Left hindlimb (tissue), 1 donor: Measurements from ENCODE around the gene TCF7L2.

Experiments
- DNase-seq: peaks from one replicate; pipeline ENCODE4 v3.0.0-alpha.2; 2018

Gene TCF7L2

GRCh38 chr10:112966194-112966855, 16.3 kb downstream of the TCF7L2 start:
- no peak for DNase-seq

DNA sequence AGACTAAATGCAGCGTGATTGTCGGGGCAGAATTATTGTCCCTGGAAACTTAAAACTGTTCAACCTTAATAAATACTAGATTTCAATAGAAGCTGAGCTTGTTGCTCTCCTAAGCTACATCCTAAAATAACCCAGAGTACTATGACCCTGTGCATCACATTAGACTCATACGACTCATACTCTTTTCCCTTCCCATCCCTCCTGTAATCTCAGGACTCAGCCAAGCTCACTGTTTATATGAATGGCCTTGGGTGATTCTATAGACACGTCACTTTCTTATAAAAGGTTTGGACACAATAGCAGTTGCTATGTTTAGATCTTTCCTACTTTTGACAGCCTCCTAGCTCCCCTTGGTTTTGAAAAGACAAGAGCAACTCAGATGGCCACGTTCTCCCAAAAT, 17.2 kb downstream of the TCF7L2 start:
- no peak for DNase-seq

DNA sequence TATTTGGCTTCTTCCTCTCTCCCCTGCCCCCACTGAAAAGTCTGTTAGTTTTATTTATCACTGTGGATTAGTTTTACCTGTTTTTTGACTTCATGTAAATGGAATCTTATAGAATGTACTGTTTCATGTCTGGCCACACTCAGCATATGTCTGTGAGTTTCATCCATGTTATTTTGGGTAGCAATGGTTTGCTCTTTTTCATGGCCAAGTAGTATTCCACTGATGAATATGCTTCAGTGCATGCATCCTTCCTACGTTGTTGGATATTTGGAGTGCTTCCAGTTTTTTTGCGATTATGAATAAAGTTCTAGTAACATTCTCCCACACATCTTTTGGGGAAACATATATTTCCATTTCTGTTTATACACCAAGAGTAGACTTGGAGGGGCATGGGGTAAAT, 19.1 kb downstream of the TCF7L2 start:
- no peak for DNase-seq

GRCh38 chr10:112969542-112969941, 19.5 kb downstream of the TCF7L2 start:
- DNase-seq, result no peak

DNA sequence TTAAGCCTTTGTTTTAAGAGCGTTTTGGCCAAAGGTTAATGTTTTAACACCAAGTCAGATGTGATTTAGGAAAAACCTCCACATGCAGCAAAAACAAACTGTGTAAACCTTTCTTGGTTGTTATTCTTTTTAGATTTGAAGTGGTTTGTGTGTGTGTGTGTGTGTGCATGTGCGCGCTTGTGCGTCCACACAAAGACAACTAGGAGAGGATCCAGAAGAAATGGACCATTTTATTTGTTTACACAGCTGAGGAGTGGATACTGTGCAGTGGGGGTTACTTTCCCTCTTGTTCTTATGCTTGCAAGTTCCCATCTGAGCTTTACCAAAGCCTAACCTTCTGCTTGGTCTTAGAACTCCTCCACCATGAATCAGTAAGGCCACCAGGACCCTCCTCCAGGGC, 20.0 kb downstream of the TCF7L2 start:
- DNase-seq, result no peak

DNA sequence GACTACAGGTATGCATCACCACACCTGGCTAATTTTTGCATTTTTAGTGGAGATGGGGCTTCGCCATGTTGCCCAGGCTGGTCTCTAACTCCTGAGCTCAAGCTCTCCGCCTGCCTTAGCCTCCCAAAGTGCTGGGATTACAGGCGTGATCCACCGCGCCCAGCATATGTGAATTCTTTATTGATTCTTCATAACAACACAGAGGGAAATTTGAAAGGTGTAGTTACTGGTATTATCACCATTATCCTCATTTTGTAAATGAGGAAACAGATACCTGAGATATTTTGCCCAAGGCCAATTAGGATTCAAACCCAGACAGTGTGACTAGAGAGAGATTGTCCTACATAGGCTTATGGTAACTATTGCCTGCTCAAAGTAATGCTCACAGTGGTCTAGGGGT, 22.6 kb downstream of the TCF7L2 start:
- DNase-seq, result no peak

DNA sequence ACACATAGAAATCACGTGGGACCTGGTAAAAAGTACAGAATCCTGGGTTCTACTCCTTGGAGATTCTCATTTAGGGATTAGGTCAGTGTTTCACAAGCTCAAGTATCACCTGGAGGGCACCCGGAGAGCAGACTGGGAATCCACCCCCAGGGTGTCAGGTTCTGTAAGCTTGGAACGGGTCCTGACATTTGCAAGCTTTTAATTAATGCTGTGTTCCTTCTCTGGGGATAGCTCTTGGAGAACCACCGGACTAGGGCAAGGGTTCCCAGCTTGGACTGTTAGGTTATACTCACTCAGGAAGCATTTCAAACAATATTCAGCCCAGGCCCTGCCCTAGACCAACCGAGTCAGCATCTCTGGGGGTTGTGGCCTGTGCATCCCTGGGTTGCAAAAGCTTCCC, 23.0 kb downstream of the TCF7L2 start:
- DNase-seq, result no peak

- DNase-seq, result no peak
Measured at GRCh38 chr10:112973805-112974204, 23.8 kb downstream of the TCF7L2 start.

GRCh38 chr10:112977426-112977898, 27.4 kb downstream of the TCF7L2 start:
- DNase-seq, result no peak

DNA sequence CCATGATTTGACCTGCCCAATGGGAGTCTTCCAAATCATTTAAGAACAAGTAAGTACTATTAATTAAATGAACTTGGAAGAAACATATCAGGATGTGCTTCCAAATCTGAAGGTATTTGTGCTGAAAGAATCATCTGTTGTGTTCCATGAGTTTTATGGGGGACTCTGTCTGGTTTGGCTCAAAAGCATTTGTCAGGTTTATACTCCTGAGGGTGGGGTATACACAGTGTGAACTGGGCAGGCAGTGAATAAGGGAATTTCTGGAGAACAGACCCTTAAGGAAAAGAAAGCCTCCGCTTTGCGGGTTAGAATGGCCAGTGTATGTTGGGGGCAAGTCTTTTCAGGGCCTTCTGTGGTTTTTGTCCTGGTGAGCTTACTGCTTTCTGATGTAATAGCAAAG, 29.9 kb downstream of the TCF7L2 start:
- no peak for DNase-seq

DNA sequence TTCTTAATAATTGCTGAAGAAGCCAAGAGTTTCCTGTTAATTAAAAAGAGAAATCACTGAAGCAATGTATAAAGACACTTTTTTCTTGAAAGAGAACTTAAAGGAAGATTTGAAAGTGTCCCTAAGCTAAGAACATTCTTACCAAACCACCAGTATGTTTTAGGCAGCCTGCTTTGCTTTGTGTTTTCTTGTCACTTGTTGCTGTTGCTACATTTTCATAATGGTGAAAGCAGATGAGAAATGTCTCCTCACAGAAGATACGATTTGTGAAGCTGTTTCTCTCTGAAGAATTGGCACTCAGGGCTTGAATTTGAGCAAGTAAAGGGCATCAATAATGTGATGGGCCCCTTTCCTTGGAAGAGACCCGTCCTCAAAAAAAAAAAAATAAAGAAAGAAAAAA, 30.9 kb downstream of the TCF7L2 start:
- no peak for DNase-seq

GRCh38 chr10:112981553-112981952, 31.5 kb downstream of the TCF7L2 start:
- DNase-seq, result no peak

DNA sequence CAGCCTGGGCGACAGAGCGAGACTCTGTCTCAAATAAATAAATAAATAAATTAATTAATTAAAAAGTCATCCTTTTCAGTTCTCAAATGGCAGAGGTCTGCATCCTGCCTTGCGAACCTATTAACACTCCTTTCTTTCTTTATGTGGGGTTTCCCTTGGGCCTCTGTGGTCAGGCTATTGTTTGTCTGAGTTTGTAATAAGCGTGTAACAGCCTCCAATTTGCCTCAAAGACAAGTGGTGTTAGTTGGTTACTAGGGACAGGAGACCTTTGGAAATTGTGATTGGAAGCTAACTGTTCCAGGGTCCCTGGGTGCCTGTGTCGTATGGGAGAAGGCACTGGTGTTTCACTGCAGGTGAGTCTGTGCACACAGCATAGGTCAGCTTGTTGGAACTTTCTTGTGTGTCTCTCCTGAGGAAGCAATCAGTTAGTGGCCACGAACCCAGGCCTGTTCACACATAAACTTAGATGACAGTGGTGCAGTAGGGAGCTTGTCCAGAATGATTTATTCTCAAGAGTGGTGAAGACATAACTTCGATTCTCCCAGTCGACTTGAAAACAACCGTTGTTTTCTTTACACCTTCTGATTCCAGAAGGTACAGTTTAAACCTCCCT, 33.5 kb downstream of the TCF7L2 start:
- DNase-seq, result no peak

- no peak for DNase-seq
Measured at GRCh38 chr10:112984756-112985155, 34.7 kb downstream of the TCF7L2 start.

DNA sequence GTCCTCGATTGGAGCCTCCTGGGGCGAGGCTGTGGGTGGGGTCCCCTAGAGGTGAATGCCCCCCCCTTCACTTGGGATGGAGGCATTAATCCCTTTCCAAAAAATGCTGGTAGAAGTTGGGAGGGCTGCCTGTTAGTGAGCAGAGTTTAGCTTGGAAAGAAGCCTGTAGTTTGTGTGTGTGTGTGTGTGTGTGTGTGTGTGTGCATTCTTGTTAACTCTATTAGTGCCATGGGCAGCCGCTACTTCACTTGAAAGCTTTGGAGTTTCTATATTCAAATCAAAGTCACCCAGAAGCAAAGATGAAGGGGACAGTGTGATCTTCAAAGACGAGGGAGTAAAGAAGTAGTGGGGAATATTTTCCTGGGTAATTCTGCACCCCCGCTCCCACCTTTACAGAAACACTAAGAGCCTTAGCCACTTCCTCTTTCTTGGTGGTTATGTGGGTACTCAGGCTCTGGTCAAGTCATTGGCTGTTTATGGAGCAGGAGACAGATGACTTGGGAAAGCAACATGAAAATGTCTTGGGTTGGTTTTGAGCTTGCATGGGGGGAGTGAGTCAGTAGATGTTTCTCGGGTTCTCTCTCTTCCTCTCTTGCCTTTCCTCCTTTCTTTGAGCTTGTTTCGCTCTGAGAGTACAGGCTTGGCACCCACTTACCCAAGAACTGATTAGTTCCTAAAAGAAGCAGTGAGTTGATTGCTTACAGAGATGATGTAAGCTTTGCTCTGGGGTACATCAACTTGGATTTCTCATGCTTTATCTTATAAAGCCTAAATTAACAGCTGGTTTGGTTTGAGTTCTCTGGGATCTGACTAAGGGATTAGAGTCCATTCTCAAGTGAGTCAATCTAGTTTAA, 35.9 kb downstream of the TCF7L2 start:
- peak; percentile 50 for DNase-seq

GRCh38 chr10:112986544-112987190, 36.6 kb downstream of the TCF7L2 start:
- DNase-seq, result no peak

DNA sequence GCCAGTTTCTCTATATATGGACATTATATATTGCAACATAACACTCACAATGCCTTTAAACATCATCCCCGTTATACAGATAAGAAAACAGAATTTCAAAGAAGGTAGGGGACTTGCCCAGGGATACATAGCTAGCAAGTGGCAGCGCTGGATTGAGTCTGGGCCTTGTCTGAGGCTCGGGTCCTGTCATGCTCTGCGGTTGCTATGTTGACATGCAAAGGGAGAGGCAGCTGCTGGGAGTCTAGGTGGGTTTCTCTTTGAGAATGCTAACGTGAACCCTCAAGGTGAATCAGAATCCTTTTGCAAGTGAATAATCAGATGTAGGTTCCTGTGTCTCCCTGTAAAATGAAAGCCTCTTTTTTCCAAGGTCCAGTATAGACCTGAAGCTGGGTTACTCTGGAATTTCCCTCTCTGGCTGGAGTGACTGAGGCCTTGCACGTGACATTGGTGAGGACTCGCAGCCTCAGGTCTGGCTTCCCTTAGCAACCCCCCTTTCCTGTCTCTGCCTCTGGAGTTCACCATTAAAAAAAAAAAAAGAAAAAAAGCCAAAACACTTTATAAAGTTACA, 38.9 kb downstream of the TCF7L2 start:
- no peak for DNase-seq

DNA sequence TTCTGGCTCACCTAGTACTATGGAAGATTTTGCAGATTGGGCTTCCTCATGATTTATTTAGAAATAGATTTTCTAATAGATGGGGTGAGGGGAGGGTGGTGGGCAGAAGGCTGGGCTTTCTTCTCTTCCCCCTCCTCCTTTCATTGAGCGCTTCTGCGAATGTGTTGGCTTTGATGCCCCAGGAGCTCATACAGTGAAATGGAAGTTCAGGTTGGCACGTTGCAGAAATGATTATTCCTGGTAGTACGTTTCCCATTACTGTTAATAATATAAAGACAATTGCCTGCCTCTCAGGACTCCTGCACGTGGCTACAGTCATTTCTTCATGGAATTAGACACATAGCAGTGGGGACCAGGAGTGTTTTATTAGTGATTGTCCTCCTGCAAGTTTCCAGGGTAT, 39.8 kb downstream of the TCF7L2 start:
- DNase-seq, result no peak

- no peak for DNase-seq
Measured at GRCh38 chr10:112990271-112990670, 40.2 kb downstream of the TCF7L2 start.

- DNase-seq, result peak; percentile 71
Measured at GRCh38 chr10:112991888-112992491, 41.9 kb downstream of the TCF7L2 start.

DNA sequence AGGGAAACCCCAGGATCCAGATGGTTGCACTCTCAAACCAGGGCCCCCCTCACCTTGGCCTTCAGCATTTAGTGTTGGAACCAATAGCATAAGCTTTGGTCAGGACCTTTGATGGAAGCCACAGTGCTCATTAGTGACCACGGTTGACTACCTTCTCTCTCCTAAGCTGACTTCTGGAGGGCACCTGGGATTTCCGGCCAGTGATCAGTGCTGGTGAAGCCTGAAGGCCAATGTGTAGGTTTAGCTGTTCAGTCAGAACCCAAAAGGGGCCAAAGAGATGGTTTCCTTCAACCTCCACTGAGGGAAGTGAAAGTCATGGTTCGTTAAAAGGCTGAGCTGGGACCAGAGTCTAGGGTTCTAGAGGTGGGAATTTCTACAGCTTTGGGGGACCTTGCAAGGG, 46.4 kb downstream of the TCF7L2 start:
- DNase-seq, result no peak

DNA sequence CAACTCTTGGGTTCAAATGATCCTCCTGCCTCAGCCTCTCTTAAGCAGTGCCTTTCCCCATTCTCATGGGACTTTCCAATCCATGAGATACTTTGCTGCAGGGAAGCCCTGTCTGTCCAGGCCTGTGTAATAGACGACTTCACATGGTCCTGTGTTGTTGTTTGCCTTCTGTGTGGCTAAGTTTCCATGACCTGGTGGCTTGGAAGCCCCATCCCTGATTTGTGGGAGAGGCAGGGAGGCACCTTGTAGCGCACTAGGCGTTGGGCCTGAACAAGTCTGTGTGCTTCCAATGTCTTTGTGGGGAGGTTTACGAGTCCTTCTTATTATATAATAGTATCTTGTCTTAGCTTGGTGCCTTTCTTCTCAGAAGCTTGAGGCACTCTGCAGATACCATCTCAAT, 49.1 kb downstream of the TCF7L2 start:
- DNase-seq, result no peak

- DNase-seq, result no peak
Measured at GRCh38 chr10:113000442-113000841, 50.4 kb downstream of the TCF7L2 start.
